ENCODE data around the gene TRIB2.
"Not testable (repeated sequence)": the region's sequence is repeated elsewhere in the genome, so short reads cannot be mapped to it uniquely, and the experiment has no call there.

The TRIB2 gene

GRCh38 chr2:12716282-12717190 lies at the start of gene TRIB2:
TRIB2 (plus strand) TSS chr2:12716936; CDS start chr2:12718308, 1,372 bp downstream.
- peak; percentile 53 to 95 (median 87) for DNase-seq

GRCh38 chr2:12669036-12669435 lies 47.7 kb upstream of the TRIB2 start:
- no peak for DNase-seq

- no peak for DNase-seq
Observed at GRCh38 chr2:12672711-12673315, 43.9 kb upstream of the TRIB2 start.

- DNase-seq, result no peak
Observed at GRCh38 chr2:12674644-12675328, 42.0 kb upstream of the TRIB2 start.

DNA sequence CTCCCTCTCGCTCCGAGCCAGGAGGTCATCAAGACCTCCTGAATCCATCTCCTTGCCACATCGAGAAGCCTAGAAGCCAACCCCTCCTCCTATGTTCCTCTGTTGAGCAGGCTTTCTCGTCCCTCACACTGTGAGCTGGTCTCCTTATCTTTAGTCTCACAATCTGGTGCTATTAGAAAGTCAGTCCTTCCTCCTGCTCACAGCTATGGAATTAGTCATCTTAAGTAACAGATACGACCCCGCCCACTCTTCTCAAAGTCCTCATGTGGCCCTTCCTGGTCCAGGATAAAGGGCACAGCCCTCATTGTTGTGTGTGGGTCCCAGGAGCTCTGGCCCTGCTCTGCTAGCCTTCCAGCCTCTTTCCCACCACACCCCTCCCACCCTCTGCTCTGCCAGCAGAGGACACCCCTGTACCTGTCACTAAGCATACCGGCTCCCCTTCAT lies 41.4 kb upstream of the TRIB2 start:
- DNase-seq, result no peak

GRCh38 chr2:12675801-12676200 lies 40.9 kb upstream of the TRIB2 start:
- no peak for DNase-seq

GRCh38 chr2:12676771-12677170 lies 40.0 kb upstream of the TRIB2 start:
- DNase-seq, result no peak

DNA sequence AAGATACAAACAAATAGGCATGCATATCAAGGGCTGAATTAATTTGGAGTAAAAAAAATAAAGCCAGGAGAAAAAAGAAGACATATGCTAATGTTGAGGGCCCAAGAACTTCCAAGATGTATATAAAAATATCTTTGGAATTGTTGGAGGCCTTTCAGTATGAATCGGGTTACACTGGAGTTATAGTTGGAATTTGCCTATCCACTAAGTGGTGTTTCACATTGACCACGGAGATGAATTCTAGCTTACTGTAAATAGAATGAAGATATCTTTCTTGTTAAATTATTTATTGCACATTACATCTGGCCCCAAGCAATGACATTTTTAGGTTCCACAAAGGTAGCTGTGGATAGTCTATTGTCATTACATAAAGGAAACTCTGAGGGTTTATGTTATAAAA lies 38.5 kb upstream of the TRIB2 start:
- no peak for DNase-seq

DNA sequence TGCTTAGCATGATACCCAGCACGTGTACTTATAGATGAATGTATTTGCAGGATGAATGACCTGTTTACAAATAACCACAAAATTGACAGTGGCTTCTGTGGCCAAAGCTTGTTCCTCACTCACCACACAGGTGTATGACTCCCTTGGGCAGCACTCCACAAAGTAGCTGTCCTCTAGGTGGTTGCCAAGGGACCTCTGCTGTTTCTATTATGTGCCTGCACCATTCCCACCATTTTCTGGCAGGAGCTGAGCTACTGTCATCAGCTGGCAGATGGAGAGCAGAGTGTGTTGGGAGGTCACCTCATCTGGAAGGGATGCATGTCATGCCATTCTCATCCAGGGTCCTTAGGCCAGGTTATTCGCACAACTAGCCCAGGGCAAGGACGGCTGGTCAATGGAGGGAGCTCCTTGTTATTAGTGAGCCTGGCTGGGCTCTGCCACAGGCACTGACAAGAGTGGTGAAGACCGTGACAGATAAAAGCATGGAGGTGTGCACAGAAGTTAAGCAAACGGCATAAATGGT lies 37.1 kb upstream of the TRIB2 start:
- DNase-seq, result no peak

- not testable (repeated sequence) for DNase-seq
Observed at GRCh38 chr2:12680115-12680514, 36.6 kb upstream of the TRIB2 start.

- no peak for DNase-seq
Observed at GRCh38 chr2:12682017-12682416, 34.7 kb upstream of the TRIB2 start.

DNA sequence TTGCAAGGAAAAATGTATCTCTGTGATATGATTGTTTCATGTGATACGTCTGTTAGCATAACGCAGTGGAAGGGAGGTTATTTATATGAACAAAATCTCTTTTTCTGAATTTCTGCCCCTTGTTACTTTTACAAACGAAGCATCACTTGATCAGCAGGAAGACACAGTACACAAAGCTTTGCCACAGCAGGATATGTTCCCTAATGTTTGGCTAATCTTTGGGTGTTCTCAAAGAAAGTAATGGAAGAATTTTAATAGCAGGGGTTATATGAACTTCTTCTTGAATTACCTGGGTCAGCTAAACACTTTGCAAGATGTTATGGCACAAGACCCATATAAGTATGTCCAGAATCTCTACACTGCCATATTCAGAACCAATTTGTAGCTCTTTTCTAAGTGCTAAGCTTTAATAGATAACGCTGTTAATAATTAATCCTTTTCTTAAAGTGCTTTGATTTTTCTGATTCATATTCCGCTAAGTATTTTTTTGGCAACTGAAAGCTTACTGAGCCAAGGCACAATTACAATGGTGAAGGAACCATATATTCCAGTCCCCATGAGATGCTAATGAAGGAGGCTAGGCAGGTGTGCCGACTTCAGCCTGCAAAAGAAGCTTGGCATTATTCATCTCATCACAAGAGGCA lies 33.2 kb upstream of the TRIB2 start:
- DNase-seq, result no peak

- DNase-seq, result no peak
Observed at GRCh38 chr2:12684471-12684936, 32.2 kb upstream of the TRIB2 start.

GRCh38 chr2:12685145-12685544 lies 31.6 kb upstream of the TRIB2 start:
- no peak for DNase-seq

- DNase-seq, result no peak
Observed at GRCh38 chr2:12685956-12686355, 30.8 kb upstream of the TRIB2 start.

DNA sequence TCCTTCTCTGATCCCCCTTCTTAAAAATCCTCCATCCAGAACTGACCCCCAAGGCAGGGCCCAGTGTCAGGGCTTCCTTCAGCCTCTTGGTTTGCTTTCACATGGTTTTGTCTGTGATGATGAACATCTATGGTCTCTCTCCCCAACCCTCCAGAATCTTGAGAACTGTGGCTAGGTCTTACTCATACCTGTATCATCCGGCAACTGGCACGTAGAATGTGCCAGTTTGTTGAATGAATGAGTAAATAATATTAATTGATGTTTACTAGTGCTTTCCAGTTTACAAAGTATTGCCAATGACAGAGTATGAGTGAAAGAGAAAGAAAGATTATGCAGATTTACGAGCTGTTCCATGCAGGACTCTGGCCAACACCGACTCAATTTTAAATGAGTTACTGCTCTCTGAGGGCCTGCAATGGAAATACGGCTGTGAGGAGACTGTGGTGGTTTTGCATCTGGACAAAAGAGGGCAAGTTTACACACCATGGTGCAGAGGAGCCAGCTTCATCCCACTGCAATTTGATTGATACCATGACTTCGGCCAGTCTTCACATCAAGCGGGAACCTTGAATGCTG lies 29.9 kb upstream of the TRIB2 start:
- no peak for DNase-seq

DNA sequence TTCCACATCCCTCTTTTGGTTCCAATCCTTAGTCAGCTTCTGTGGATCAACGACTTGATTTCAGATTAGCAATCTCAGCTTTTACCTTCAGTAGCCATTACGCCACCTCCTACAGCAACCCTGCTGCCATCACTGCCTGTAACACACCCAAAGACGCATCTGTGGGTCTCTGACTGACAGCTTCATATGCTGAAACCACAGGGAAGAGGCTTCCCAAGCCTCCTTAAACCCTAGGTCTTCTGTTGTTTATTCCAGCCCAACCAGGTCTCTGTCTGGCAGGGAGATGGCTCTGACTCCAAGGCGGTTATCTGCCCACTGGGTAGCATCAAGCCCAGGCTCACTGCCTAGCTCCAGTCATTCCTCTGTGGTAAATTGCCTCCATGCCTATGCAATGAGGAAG lies 28.6 kb upstream of the TRIB2 start:
- no peak for DNase-seq

DNA sequence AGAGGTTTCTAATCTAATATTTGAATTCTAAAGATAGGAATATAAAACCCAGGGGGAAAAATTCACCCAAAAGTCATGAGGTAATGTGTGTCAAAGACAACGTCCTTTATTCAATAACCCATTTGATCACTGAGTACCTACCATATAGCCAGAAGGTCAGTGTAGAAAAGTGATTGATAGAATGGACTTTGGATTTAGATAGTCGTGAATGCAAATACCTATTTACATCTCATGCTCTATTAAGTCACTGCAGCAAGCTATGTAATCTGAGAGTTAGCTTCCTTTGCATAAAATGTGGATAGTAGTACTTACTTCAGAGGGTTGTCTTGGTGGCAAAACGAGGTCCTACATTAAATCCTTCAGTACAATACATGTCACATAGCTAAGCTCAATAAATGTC lies 27.8 kb upstream of the TRIB2 start:
- no peak for DNase-seq

- no peak for DNase-seq
Observed at GRCh38 chr2:12693509-12693908, 23.2 kb upstream of the TRIB2 start.

DNA sequence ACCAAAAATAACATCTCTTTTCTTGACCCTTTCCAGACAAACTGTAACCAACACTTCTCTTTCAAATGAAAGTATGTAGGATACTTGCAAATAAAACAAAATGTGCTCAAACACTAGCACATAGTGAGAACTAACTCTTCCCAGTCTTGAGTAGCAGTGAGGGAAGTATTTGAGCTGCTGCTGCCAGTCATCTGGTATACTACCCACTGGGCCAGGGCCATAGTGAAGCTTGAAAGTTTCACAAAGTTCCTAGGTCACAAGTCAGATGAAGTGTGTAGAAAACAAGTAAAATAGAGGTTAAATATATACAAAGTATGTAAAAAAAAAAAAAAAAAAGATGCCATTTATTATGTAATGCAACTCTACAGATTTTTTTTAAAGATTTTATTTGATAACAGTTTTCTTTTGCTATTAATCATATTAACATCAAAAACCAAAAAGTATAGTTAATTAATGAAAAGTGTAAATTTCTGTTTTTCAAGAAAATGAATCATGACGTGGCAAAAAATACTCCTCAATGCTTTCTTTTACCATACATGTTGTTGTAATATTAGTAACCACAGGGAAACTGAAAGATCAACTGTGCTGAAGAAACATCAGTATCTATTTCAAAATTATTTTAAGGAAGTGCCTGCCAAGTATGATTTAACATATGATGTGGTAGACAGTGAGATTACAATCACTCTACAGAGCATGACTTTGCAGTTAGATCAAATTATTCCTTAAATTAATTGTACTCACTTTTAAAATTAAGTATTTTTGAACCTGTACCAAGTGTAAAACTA lies 21.6 kb upstream of the TRIB2 start:
- DNase-seq, result no peak

All from hypothalamus (tissue), 51 donors.